ENCODE measurements around the gene SLC6A20. TPM values are rescaled to one million over a fixed set of nuclear protein-coding genes. Genes with fewer than 3 reads are reported as not detected.

SLC6A20 gene
- total RNA-seq, 1 donor, result not detected

GRCh38 chr3:45777111-45777745, 19.1 kb downstream of the SLC6A20 start:
- no peak for TF ChIP-seq CTCF (IDR thresholded peaks at IDR 0.05; ENCODE audit: insufficient read depth, low read length)
- no peak for DNase-seq (ENCODE audit: low read depth)
- no peak overlapping the region for H3K4me3 ChIP-seq (ENCODE audit: low read depth, low read length)

DNA sequence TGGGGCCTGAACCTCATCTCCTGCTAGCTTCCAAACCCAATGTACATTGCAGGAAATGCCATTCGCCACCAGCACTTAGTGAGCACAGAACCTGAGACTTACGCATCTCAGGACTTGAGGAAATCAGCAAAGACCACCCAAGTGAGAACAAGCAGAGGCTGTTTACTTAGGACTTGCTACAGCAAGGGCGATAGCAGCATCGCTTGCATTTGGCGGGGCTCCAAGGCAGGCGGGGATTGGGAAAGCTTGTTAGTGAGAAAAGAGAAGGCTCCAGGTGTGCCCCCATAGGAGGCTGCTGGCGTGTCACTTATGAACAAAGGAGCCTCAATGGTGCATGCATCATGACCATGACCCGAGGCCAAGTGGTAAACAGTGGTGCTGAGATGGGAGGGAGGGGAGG, 19.7 kb downstream of the SLC6A20 start:
- DNase-seq (ENCODE audit: low read depth), result no peak
- no peak overlapping the region for H3K4me3 ChIP-seq (ENCODE audit: low read depth, low read length)
- TF ChIP-seq CTCF (IDR thresholded peaks at IDR 0.05; ENCODE audit: insufficient read depth, low read length), result no peak

GRCh38 chr3:45776301-45776595, 20.1 kb downstream of the SLC6A20 start:
- H3K4me3 ChIP-seq (ENCODE audit: low read depth, low read length), result no peak overlapping the region
- no peak for DNase-seq (ENCODE audit: low read depth)
- no peak for TF ChIP-seq CTCF (IDR thresholded peaks at IDR 0.05; ENCODE audit: insufficient read depth, low read length)

DNA sequence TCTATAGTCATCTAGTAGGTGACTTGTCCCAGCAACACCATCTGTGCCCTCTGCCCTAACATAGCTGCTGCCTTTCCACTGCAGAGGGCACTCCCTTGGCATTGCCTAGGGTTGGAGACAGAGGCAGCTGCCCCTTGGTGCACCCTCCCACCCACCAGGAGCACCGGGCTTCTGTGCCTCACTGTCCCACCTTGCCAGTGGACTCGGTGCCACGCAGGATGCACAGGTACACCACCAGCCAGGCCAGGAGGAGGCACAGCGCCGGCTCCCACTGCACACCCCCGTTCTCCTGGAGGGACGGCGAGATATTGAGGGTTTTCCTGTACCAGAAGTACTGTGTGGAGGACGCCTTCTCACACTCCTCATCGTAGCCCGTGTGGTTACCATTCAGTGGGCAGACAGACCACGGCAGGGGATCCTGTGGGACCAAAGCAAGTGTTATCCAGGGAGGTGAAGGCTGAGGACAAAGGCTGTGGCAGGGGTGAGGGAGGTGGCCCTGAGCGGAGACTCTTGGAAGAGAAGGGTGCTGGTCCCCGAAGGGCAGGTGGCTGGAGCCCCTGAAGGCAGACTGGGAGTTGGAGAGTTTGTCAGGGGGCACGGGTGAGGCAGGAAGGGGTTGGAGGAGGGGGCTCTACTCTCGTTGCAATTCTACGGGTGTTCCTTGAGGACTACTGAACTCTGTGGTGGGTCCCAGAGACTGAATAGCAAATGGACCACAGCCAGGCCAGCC, 20.6 kb downstream of the SLC6A20 start:
- DNase-seq (ENCODE audit: low read depth), result no peak
- no peak overlapping the region for H3K4me3 ChIP-seq (ENCODE audit: low read depth, low read length)
- no peak for TF ChIP-seq CTCF (IDR thresholded peaks at IDR 0.05; ENCODE audit: insufficient read depth, low read length)

GRCh38 chr3:45774581-45775521, 21.5 kb downstream of the SLC6A20 start:
- TF ChIP-seq CTCF (IDR thresholded peaks at IDR 0.05; ENCODE audit: insufficient read depth, low read length), result no peak
- H3K4me3 ChIP-seq (ENCODE audit: low read depth, low read length), result no peak overlapping the region
- DNase-seq (ENCODE audit: low read depth), result no peak

DNA sequence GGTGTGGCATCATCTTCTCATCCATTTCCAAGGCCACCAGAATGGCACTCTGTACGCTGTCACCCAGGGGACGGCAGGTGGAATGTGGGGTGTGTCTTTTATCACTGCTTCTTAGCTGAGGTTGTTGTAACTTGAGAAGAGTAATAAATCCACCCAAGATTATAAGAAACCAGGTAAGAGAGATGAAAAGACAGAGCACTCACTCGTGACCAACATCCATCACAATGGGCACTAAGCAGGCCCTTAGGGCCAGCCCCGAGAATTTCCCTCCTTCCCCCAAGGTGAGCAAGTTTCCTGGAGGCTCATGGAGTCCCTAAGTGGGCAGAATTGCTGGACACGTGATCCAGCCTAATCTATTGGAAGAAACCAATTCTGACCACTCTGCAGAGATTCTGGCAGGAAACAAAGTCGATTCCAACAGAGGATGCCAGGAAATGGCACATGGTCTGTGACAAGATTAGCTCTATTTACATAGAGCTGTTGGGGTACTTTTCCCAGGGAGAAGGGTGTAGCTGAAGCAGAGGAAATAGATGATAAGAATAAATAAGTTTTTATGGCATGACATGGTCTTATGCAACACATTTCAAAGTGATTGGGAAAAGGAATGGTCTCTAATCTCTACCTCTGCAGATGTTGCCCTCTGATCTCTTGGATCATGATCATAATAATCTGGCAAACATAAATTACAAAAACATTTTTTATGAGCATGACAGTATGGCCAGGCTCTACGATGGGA, 22.5 kb downstream of the SLC6A20 start:
- no peak overlapping the region for H3K4me3 ChIP-seq (ENCODE audit: low read depth, low read length)
- DNase-seq (ENCODE audit: low read depth), result peak; percentile 28
- TF ChIP-seq CTCF (IDR thresholded peaks at IDR 0.05; ENCODE audit: insufficient read depth, low read length), result no peak

Measured in fibroblast of the aortic adventitia (primary cell).